Left hindlimb (tissue), 1 donor: ENCODE results near the gene MAEA.
A peak's percentile ranks its signal among the peaks of the same experiment; 100 is the strongest.
"Not testable (repeated sequence)": the region's sequence is repeated elsewhere in the genome, so short reads cannot be mapped to it uniquely, and the experiment has no call there.

Experiments used
- DNase-seq: peaks from one replicate; pipeline ENCODE4 v3.0.0-alpha.2; 2018

Gene MAEA

GRCh38 chr4:1324443-1325175 is 34.9 kb downstream of the MAEA start:
- not testable (repeated sequence) for DNase-seq

DNA sequence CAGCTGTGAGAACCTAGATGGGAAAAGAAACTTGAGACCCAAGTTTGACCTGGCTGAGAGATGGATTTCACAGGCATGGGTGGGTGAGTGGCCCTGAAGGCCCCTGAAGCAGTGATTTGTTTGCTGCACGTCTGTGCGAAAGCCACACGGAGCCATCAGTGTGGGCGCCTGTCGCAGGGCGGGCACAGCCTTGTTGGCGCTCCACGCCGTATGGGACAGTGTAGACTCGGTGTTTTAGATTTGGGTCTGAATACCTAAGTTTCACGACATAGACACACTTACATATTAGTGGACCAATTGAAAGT is 35.4 kb downstream of the MAEA start:
- no peak for DNase-seq

DNA sequence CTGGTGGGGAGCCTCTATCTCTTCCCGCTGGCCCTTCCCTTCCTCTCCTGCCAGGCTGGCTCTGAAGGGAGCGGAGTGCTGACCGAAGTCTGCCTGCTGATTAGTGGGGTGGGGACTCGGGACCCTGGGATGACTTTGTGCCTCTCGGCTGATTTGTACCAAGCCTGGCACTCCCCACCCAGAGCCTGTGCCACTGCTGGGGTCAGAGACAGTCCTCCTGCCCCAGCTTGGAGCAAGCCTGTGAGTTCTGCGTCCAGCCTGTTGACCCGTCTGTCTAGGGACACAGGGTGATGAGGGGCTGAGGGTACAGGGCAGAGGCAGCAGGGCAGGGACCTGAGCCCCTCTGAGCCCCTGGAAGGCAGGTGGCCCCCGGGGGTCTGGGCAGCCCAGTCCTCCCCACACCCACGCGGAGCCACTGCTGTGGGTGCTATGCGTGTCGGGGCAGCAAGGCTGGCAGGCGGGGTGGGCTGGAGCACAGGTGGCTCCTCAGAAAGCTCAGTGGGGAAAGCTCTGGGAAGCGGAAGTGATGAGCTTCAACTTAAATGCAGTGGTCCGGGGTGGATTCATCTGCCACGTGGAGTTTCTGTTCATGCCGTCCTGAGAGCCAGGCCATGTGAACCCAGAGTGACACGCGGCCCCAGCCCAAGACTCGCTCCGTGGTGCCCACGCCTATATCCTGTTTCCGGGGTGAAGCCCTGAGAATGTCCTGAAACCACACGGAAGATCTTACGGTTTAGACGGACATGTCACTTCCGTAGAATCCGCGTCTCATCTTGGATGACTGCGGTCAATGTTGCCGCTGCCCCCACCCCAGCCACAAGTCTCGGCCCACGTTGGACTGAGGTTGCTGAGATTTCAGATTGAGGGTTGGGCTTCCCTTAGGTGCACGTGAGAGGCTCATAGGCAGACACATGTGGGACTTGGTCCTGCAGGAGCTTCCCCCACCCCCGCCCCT is 36.3 kb downstream of the MAEA start:
- DNase-seq, result peak; percentile 23

- DNase-seq, result peak; percentile 21
These were observed 37.2 kb downstream of the MAEA start for GRCh38 chr4:1326751-1327525.

- DNase-seq, result peak; percentile 18
These were observed 38.0 kb downstream of the MAEA start for GRCh38 chr4:1327526-1328266.

DNA sequence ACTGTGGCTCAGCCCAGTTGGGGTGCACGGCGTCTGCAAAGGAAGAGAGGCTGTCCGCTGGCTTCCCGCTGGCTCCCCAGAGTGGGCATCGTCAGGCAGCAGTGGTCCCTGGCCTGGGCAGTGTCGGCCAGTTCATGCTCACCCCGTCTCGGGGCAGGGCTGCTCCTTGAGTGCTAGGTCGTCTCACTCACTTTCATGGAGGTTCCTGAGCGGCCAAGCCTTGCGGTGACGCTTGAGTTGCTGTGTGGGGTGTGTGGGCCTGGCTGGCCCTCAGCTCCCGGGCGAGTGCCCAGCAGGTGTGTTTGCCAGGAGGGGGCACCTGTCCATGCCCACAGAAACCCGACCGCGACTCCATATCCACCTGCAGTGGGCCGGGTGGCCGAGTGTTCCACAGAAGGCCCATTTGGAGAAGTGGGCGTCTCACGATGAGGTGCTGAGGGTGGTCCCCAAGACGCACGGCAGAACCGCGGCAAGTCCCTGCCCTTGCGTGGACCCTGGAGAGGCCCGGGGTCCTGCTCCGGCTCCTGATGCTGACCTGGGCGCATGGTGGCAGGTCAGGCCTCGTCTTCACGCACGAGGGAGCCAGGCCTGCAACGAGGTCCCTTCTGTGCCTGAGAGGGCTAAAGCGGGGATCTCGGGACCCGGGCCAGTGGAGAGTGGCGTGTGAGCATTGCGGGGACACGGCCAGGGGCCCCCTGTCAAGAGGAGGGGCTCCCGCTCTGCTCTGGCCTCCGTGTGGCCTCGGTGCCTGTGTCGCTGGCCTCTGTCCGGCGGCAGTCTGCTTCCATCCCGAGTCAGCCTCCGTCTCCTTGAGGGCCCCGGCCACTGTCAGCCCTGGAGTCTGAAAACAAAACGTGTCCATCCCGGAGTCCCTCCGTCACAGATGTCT is 38.8 kb downstream of the MAEA start:
- DNase-seq, result peak; percentile 17

DNA sequence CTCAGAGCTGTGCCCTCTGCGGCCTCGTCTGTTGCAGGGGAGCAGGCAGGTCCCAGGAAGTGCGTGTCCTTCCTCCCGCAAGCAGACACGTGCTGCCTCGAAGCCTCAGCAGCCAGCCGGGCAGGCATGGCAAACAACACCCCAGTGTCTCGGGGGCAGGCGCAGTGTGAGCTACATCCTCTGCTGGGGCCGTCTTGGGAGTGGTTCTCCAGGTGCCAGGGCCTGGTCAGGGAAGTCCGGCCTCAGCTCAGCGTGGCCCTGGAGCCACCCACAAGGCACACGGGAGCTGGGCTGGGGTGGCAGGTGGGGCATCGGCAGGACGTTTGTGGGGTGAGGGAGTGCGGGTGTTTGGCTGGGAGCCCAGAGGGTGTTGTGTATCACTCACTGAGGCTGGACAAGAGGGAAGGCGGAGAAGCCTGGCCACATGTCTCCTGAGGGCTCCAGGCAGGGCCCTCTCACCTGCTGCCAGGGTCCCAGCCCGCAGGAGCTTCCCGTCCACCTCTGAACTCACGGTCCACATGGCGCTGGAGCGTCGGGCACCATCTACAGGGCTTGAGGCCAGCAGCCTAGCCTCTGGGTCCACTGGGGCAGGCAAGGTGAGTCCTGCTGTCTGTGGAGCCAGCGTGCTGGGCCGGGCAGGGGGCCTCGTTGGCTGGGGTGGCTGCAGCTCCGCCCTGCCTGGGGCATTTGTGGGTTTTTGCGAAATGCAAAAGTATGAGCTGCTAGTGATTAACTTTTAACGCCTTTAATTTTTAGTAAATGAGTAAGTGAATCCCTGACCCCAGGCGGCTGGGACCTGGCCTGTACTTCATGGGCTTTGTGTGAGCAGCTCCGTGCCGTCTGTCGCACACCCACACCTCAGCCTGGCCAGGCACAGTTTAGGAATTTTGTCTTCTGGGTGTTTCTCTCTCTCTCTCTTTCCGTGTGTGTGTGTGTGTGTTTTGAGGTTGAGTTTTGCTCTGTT is 40.0 kb downstream of the MAEA start:
- peak; percentile 24 for DNase-seq

DNA sequence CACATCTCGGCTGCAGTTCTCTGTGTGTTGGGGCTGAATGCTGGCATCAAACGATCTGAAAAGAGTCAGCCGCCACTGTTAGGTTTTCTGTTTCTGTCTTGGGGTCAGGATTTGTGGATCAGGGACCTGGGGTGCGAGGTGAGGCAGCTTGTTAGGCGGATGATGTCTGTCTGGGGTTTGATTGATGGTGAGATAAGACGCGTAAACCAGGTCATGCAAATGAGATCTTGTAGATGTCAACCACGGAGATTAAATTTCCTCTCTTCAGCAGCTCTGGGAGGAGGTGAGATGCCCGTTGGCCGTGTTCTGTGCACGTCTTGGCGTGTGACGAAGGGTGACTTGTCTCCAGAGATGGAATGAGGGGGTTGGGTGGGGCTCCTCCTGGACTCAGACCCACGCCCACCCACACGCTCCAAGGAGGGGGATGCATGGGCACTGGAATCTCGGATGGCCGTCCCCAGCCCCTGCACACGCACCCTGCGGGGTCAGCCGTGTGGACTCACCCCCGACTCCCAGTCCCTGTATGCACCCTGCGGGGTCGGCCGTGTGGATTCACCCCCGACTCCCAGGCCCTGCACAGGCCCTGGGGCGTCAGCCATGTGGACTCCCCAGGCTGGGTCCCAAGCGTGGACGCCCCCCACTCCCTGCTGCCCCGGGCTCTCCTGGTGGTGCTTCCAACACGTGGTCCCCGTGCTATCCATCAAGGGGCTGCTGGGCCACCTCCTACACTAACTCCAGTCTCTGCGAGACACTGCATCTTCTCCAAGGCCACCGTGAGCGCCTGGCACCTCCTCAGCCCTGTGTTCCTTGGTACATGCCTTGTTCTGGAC is 41.3 kb downstream of the MAEA start:
- DNase-seq, result peak; percentile 26

GRCh38 chr4:1331591-1332353 is 42.1 kb downstream of the MAEA start:
- DNase-seq, result peak; percentile 29

DNA sequence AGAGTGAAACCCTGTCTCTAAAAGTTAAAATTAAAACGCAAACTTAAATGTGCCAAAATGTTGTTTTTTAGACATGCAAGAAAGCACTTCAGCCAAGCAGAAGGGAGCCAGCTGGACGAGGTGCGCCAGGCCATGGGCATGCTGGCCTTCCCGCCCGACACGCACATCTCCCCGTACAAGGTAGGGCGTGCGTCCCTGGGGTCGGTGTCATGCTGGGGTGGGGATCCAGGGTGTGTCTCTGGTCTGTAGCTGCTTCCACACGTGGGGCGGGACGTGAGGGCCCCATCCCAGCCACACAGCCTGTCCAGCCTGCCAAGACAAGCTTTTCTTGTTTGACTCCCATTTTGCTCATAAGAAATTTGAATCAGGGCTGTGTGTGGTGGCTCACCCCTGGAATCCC is 43.0 kb downstream of the MAEA start:
- no peak for DNase-seq

DNA sequence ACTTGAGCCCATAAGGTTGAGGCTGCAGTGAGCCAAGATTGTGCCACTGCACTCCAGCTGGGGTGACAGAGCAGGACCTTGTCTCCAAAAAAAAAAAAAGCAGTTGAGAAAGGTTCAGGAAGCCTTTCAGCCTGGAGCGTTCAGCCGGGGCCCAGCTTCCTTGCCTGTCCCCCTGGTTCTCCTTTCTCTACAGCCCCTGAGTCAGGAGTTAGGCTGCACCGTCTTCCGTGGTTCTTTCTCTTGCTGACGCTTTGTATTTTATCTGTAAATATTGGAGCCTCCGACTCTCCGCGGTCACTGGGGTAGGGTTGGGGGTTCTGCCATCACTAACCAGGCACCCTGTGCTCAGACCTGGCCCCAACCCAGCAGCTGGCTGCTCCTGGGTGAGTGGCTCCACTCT is 43.6 kb downstream of the MAEA start:
- no peak for DNase-seq

GRCh38 chr4:1333851-1334578 is 44.3 kb downstream of the MAEA start:
- not testable (repeated sequence) for DNase-seq

DNA sequence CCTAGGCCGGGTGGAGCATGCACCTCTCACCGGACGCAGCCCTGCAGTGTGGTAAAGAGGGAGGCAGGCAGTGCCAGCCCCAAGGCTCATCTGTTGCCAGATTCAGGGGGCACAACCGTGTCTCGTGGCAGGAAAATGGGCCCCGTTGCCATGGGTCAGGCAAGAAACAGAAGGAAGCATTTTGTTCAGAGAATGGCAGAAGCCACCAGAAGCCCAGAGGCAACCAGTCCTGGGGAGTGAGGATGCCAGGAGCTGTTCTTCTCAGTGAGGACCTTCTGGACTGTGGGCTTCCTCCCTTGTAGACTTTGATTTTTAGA is 44.8 kb downstream of the MAEA start:
- no peak for DNase-seq

DNA sequence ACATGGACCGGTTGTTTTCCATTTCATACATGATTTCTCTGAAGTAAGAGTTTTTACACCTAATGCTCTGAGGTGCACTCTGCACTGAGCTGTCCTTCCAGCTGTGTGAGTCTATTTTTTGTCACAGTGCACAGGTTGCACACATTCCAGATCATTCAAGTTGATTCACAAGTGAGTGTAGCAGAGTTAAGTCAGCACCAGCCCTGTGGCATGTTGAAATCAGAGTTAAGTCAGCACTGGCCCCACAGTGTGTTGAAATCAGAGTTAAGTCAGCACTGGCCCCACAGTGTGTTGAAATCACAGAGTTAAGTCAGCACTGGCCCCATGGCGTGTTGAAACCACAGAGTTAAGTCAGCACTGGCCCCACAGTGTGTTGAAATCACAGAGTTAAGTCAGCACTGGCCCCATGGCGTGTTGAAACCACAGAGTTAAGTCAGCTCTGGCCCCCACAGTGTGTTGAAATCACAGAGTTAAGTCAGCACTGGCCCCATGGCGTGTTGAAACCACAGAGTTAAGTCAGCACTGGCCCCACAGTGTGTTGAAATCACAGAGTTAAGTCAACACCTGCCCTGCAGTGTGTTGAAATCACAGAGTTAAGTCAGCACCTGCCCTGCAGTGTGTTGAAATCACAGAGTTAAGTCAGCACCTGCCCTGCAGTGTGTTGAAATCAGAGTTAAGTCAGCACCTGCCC is 45.6 kb downstream of the MAEA start:
- not testable (repeated sequence) for DNase-seq

DNA sequence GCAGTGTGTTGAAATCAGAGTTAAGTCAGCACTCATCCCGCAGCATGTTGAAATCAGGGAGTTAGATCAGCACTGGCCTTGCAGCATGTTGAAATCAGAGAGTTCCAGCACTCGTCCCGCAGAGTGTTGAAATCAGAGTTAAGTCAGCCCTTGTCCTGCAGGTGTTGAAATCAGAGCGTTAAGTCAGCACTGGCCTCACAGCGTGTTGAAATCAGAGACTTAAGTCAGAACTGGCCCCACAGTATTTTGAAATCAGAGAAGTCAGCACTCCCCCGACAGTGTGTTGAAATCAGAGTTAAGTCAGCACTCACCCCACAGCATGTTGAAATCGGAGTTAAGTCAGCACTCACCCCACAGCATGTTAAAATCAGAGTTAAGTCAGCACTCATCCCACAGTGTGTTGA is 46.4 kb downstream of the MAEA start:
- DNase-seq, result no peak

- DNase-seq, result no peak
These were observed 47.7 kb downstream of the MAEA start for GRCh38 chr4:1337376-1337831.
